ENCODE results near the gene F7. TPM values are rescaled to one million over a fixed set of nuclear protein-coding genes. Genes with fewer than 3 reads are reported as not detected.
A peak's percentile ranks its signal among the peaks of the same experiment; 100 is the strongest.
"Not testable (repeated sequence)": the region's sequence is repeated elsewhere in the genome, so short reads cannot be mapped to it uniquely, and the experiment has no call there.

F7 gene
- total RNA-seq: not detected
- polyA plus RNA-seq: under 1 TPM in 1 of 3 donors, not detected in 2; 0.36 TPM

DNA sequence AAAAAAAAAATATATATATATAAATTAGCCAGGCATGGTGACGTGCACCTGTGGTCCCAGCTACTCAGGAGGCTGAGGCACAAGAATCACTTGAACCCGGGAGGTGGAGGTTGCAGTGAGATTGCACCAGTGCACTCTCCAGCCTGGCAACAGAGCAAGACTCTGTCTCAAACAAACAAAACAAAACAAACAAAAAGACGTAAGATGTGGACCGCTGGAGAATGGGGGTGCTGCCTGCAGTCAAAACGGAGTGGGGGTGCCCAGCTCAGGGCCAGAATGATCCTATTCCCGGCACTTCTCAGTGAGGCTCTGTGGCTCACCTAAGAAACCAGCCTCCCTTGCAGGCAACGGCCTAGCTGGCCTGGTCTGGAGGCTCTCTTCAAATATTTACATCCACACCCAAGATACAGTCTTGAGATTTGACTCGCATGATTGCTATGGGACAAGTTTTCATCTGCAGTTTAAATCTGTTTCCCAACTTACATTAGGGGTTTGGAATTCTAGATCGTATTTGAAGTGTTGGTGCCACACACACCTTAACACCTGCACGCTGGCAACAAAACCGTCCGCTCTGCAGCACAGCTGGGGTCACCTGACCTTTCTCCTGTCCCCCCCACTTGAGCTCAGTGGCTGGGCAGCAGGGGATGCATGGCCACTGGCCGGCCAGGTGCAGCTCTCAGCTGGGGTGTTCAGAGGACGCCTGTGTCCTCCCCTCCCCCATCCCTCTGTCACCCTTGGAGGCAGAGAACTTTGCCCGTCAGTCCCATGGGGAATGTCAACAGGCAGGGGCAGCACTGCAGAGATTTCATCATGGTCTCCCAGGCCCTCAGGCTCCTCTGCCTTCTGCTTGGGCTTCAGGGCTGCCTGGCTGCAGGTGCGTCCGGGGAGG, at the start of gene F7:
TSS of gene F7 (plus strand) at position 760 of the 889 bp plus-strand sequence. CDS start at position 811, 51 bp downstream.
- no peak within 1 kb of the TSS for H3K4me3 ChIP-seq
- H3K27ac ChIP-seq: no peak within 1 kb of the TSS
- H3K36me3 ChIP-seq: no peaks in the 10 kb centered on the region
- 18 to 62% methylated on average over 17 of the region's 17 CpGs for WGBS, 2 donors
- H3K4me1 ChIP-seq: peaks cover 0 to 9% (median 7%) of the 10 kb centered on the region in 4 donors
- no peak for DNase-seq
- no peak for TF ChIP-seq POLR2AphosphoS5 (IDR thresholded peaks at IDR 0.05)
- no peak for TF ChIP-seq CTCF (IDR thresholded peaks at IDR 0.05)
- no peak for TF ChIP-seq POLR2A (IDR thresholded peaks at IDR 0.05)
- TF ChIP-seq EP300 (IDR thresholded peaks at IDR 0.05): no peak
- H3K9me3 ChIP-seq: no peaks in the 10 kb centered on the region
- intact Hi-C loops (cut with DNase I): no loop called here
- H3K27me3 ChIP-seq: peaks cover 9 to 31% (median 18%) of the 10 kb centered on the region in 3 donors

DNA sequence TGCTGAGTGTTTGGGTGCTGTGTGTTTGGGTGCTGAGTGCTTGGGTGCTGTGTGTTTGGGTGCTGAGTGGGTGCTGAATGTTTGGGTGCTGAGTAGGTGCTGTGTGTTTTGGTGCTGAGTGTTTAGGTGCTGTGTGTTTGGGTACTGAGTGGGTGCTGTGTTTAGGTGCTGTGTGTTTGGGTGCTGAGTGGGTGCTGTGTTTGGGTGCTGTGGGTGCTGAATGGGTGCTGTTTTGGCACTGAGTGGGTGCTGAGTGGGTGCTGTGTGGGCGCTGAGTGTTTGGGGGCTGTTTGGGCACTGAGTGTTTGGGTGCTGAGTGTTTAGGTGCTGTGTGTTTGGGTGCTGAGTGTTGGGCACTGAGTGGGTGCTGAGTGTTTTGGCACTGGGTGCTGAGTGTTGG, 48.5 kb upstream of the F7 start:
- DNase-seq: no peak
- Histone ChIP-seq H3K4me1 (no peaks in the 10 kb centered on the region), H3K27ac (no peak overlapping the region), H3K36me3 (no peaks in the 10 kb centered on the region), H3K27me3 (peaks cover 0 to 37% (median 30%) of the 10 kb centered on the region in 3 donors), H3K4me3 (no peak overlapping the region), H3K9me3 (no peaks in the 10 kb centered on the region)
- intact Hi-C loops (cut with DNase I): no loop called here
- no peak for TF ChIP-seq POLR2A (IDR thresholded peaks at IDR 0.05)
- no peak for TF ChIP-seq EP300 (IDR thresholded peaks at IDR 0.05)
- TF ChIP-seq CTCF (IDR thresholded peaks at IDR 0.05): no peak
- no peak for TF ChIP-seq POLR2AphosphoS5 (IDR thresholded peaks at IDR 0.05)
- 98 to 100% methylated on average over 1 of the region's 1 CpG for WGBS, 2 donors

DNA sequence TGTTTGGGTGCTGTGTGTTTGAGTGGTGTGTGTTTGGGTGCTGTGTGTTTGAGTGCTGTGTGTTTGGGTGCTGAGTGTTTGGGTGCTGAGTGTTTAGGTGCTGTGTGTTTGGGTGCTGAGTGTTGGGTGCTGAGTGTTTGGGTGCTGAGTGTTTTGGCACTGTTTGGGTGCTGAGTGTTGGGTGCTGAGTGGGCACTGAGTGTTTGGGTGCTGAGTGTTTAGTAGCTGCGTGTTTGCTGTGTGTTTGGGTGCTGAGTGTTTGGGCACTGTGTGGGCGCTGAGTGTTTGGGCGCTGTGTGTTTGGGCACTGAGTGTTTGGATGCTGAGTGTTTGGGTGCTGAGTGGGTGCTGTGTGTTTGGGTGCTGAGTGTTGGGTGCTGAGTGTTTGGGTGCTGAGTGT, 48.0 kb upstream of the F7 start:
- H3K4me3 ChIP-seq; DNase-seq; H3K9me3 ChIP-seq; intact Hi-C loops (cut with DNase I); H3K36me3 ChIP-seq; H3K4me1 ChIP-seq; H3K27ac ChIP-seq: not testable (repeated sequence)
- H3K27me3 ChIP-seq: peaks cover 0 to 32% (median 25%) of the 10 kb centered on the region in 3 donors
- WGBS, 2 donors: 98 to 99% methylated on average over 3 of the region's 3 CpGs

GRCh38 chr13:113058129-113058987, 47.2 kb upstream of the F7 start:
- 92 to 93% methylated on average over 21 of the region's 21 CpGs for WGBS, 2 donors
- Histone ChIP-seq H3K27ac (no peak overlapping the region), H3K4me1 (no peaks in the 10 kb centered on the region), H3K9me3 (no peaks in the 10 kb centered on the region), H3K4me3 (no peak overlapping the region), H3K36me3 (no peaks in the 10 kb centered on the region), H3K27me3 (peaks cover 0 to 24% (median 20%) of the 10 kb centered on the region in 3 donors)
- peak; percentile 44 for DNase-seq
- TF ChIP-seq CTCF (IDR thresholded peaks at IDR 0.05): no peak
- TF ChIP-seq EP300 (IDR thresholded peaks at IDR 0.05): no peak
- TF ChIP-seq POLR2AphosphoS5 (IDR thresholded peaks at IDR 0.05): no peak
- no peak for TF ChIP-seq POLR2A (IDR thresholded peaks at IDR 0.05)
- intact Hi-C loops (cut with DNase I): no loop called here

Data from sigmoid colon (tissue), 7 donors.